PC-3 (cell line): ENCODE data around the gene DOK7. TPM values are rescaled to one million over a fixed set of nuclear protein-coding genes. Genes with fewer than 3 reads are reported as not detected.
"Not testable (repeated sequence)": the region's sequence is repeated elsewhere in the genome, so short reads cannot be mapped to it uniquely, and the experiment has no call there.

Experiments used
- ATAC-seq: fragments of 200-7000 bp; cut with Tn5 transposase; 2 replicates; pipeline ENCODE4 v1.9.1; 2020; ENCODE audit warnings: mild to moderate bottlenecking, moderate library complexity
- BruUV-seq: library from RNA; stranded (reverse); fragments of 400-500 nt; replicated peaks from 2 replicates; lab custom pipeline; 2021; lab: Mats Ljungman, UMichigan
- CTCF ChIA-PET: fragments of 300-600 bp; sonication (Branson Sonifier 250); formaldehyde crosslinking; loops from one replicate; lab custom pipeline; 2022; ENCODE audit warnings: antibody characterized with exemption; lab: Charles Lee
- POLR2A ChIA-PET: fragments of 300-600 bp; sonication (Branson Sonifier 250); formaldehyde crosslinking; loops from one replicate; lab custom pipeline; 2022; ENCODE audit warnings: antibody characterized with exemption; ENCODE audit not compliant: unreplicated experiment; lab: Charles Lee
- DNase-seq: peaks from one replicate; pipeline ENCODE4 v3.0.0-alpha.2; 2015
- H2AFZ ChIP-seq: fragments of 300-600 bp; sonication (generic); 2 replicates; pipeline ENCODE4 v1.6.0; 2016; ENCODE audit warnings: antibody characterized with exemption, low read length
- H3F3A ChIP-seq: fragments of 300-600 bp; sonication (generic); one replicate; pipeline ENCODE4 v1.6.0; 2017; ENCODE audit warnings: antibody characterized with exemption, low read length, control low read depth, mild to moderate bottlenecking; ENCODE audit not compliant: unreplicated experiment
- H3K27ac ChIP-seq: fragments of 300-600 bp; sonication (generic); 2 replicates; pipeline ENCODE4 v1.5.1; 2016; ENCODE audit warnings: mild to moderate bottlenecking, low read length
- H3K27me3 ChIP-seq: fragments of 300-600 bp; sonication (generic); 2 replicates; pipeline ENCODE4 v1.6.1; 2016; ENCODE audit warnings: low read length, mixed read lengths
- H3K36me3 ChIP-seq: fragments of 300-600 bp; sonication (generic); 2 replicates; pipeline ENCODE4 v1.6.1; 2016; ENCODE audit warnings: low read depth, mixed run types, low read length, mixed read lengths
- H3K4me1 ChIP-seq: fragments of 300-600 bp; sonication (generic); 2 replicates; pipeline ENCODE4 v1.5.1; 2016; ENCODE audit warnings: low read length; ENCODE audit not compliant: insufficient read depth
- H3K4me2 ChIP-seq: fragments of 300-600 bp; sonication (generic); 2 replicates; pipeline ENCODE4 v1.6.0; 2016; ENCODE audit warnings: low read length
- H3K4me3 ChIP-seq: fragments of 300-600 bp; sonication (generic); 2 replicates; pipeline ENCODE4 v1.5.1; 2016; ENCODE audit warnings: mild to moderate bottlenecking, low read length, mixed read lengths
- H3K79me2 ChIP-seq: fragments of 300-600 bp; sonication (generic); 2 replicates; pipeline ENCODE4 v1.6.1; 2017; ENCODE audit warnings: low read length, mixed read lengths
- H3K9ac ChIP-seq: fragments of 300-600 bp; sonication (generic); 2 replicates; pipeline ENCODE4 v1.6.0; 2016; ENCODE audit warnings: mild to moderate bottlenecking, low read length
- H3K9me2 ChIP-seq: fragments of 300-600 bp; sonication (generic); replicated peaks from 2 replicates; pipeline ENCODE4 v1.6.1; 2016; ENCODE audit warnings: mixed run types, low read length, mixed read lengths
- H3K9me3 ChIP-seq: fragments of 300-600 bp; sonication (generic); 2 replicates; pipeline ENCODE4 v1.6.1; 2016; ENCODE audit warnings: low read length, mixed read lengths
- H4K20me1 ChIP-seq: fragments of 300-600 bp; sonication (generic); 2 replicates; pipeline ENCODE4 v1.6.1; 2016; ENCODE audit warnings: low read length, mixed read lengths
- EZH2 ChIP-seq: fragments of 300-600 bp; sonication (generic); IDR thresholded peaks from one replicate; pipeline ENCODE4 v1.6.1; 2017; ENCODE audit warnings: antibody characterized with exemption, mild to moderate bottlenecking, low read length; ENCODE audit not compliant: unreplicated experiment
- EZH2phosphoT487 ChIP-seq: fragments of 300-600 bp; sonication (generic); IDR thresholded peaks from 2 replicates; pipeline ENCODE4 v1.6.1; 2018; ENCODE audit warnings: mild to moderate bottlenecking, antibody characterized with exemption, low read length, borderline replicate concordance
- intact Hi-C: fragments of 100-400 bp; cut with micrococcal nuclease; formaldehyde crosslinking; loops from 2 replicates; pipeline ENCODE4 v1.9.0; 2023
- total RNA-seq: library from RNA; depleted of rRNA; stranded (reverse); fragments of >200 nt; gene quantifications from 2 replicates; pipeline ENCODE4 v1.2.3, GENCODE V29; 2014
- TF ChIP-seq, protein P1 (sequence below): fragments of 300-600 bp; sonication (generic); conservative IDR thresholded peaks from 2 replicates; pipeline ENCODE4 v1.5.1; 2017; ENCODE audit warnings: antibody characterized with exemption, low read depth, mild to moderate bottlenecking, low read length

The DOK7 gene
- total RNA-seq, 1 experiment from 2014 or later = 2.5 TPM

DNA sequence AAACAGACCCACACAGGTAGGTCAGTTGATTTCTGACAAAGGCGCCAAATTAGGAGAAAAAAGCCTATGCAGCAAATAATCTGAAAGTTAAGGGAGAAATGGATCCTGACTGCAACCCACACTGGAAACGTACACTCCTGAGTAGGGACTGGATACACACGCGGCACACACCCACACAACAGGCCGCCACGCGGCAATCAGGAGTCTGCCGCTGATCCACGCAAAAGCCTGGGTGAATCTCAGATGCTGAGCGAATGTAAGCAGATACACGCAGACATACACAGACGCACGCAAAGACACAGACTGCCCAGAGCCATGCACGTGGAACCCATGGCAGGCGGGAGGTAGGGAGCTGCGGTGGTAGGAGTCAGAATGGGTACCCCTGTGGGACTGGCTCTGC, 47.4 kb downstream of the DOK7 start:
- Histone ChIP-seq H3K4me1 (no peaks in the 10 kb centered on the region), H3K4me2 (no peak overlapping the region), H3K27me3 (no peaks in the 10 kb centered on the region), H3F3A (no peaks in the 10 kb centered on the region), H3K9ac (no peak overlapping the region), H3K4me3 (no peak overlapping the region), H2AFZ (no peak overlapping the region), H4K20me1 (no peaks in the 10 kb centered on the region), H3K79me2 (no peaks in the 10 kb centered on the region), H3K9me3 (no peaks in the 10 kb centered on the region), H3K36me3 (no peaks in the 10 kb centered on the region), H3K9me2 (no peaks in the 10 kb centered on the region), H3K27ac (no peak overlapping the region)
- DNase-seq = no peak
- ChIA-PET POLR2A (no interaction called here), CTCF (no interaction called here)
- no TSS peak for BruUV-seq
- intact Hi-C loops = no loop called here
- TF ChIP-seq EZH2phosphoT487 (no peak), EZH2 (no peak)
- TF ChIP-seq, protein P1, sequence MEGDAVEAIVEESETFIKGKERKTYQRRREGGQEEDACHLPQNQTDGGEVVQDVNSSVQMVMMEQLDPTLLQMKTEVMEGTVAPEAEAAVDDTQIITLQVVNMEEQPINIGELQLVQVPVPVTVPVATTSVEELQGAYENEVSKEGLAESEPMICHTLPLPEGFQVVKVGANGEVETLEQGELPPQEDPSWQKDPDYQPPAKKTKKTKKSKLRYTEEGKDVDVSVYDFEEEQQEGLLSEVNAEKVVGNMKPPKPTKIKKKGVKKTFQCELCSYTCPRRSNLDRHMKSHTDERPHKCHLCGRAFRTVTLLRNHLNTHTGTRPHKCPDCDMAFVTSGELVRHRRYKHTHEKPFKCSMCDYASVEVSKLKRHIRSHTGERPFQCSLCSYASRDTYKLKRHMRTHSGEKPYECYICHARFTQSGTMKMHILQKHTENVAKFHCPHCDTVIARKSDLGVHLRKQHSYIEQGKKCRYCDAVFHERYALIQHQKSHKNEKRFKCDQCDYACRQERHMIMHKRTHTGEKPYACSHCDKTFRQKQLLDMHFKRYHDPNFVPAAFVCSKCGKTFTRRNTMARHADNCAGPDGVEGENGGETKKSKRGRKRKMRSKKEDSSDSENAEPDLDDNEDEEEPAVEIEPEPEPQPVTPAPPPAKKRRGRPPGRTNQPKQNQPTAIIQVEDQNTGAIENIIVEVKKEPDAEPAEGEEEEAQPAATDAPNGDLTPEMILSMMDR = no peak
- ATAC-seq = no peak

DNA sequence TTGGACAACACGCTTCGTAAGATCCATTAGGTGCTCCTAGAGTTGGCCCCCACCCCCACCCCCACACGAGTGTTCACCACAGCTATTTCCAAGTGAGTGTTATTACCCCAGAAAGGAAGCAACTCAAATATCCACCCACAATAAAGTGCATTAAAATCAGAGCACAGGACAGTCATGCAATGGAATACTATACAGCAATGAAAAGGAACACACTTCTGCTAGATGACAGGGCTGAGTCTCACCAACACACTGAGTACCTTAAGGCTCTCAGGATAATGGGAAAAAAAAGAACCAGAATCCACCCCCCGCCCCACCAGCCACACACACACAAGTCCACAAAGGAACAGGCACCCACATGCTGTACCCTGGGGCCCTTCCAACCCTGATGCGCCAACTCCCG, 48.1 kb downstream of the DOK7 start:
- no TSS peak for BruUV-seq
- H3K27me3 ChIP-seq = no peaks in the 10 kb centered on the region
- ATAC-seq = no peak
- H3K4me2 ChIP-seq = no peak overlapping the region
- no peaks in the 10 kb centered on the region for H3K9me2 ChIP-seq
- no peak overlapping the region for H3K27ac ChIP-seq
- no peak overlapping the region for H3K4me3 ChIP-seq
- ChIA-PET CTCF (no interaction called here), POLR2A (no interaction called here)
- H3K36me3 ChIP-seq = no peaks in the 10 kb centered on the region
- intact Hi-C loops = no loop called here
- no peaks in the 10 kb centered on the region for H4K20me1 ChIP-seq
- TF ChIP-seq EZH2 (no peak), EZH2phosphoT487 (no peak)
- TF ChIP-seq, protein P1 = no peak
- H3K9ac ChIP-seq = no peak overlapping the region
- no peaks in the 10 kb centered on the region for H3F3A ChIP-seq
- DNase-seq = no peak
- H2AFZ ChIP-seq = no peak overlapping the region
- no peaks in the 10 kb centered on the region for H3K4me1 ChIP-seq
- no peaks in the 10 kb centered on the region for H3K9me3 ChIP-seq
- H3K79me2 ChIP-seq = no peaks in the 10 kb centered on the region

DNA sequence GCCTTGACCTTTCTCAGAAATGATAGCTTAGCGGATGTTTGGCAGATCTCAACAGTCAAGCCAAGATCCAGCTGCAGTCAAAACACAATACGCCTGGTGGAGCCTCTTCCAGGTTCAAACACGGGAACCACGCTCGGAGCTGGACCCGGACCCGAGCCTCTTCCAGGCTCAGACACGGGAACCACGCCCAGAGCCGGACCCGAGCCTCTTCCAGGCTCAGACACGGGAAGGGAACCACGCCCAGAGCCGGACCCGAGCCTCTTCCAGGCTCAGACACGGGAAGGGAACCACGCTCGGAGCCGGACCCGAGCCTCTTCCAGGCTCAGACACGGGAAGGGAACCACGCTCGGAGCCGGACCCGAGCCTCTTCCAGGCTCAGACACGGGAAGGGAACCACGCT, 48.5 kb downstream of the DOK7 start:
- H4K20me1 ChIP-seq, H3F3A ChIP-seq, ATAC-seq, H3K4me1 ChIP-seq, CTCF ChIA-PET, BruUV-seq, H3K4me2 ChIP-seq, H3K4me3 ChIP-seq, H3K27me3 ChIP-seq, H3K9me3 ChIP-seq, DNase-seq, H3K36me3 ChIP-seq, intact Hi-C loops, H3K9me2 ChIP-seq, H3K79me2 ChIP-seq, POLR2A ChIA-PET, H3K27ac ChIP-seq, H3K9ac ChIP-seq, H2AFZ ChIP-seq: not testable (repeated sequence)
